Spleen (tissue), 11 donors: Measurements from ENCODE around the gene ERICH6B. TPM values are rescaled to one million over a fixed set of nuclear protein-coding genes. Genes with fewer than 3 reads are reported as not detected.
"Not testable (repeated sequence)": the region's sequence is repeated elsewhere in the genome, so short reads cannot be mapped to it uniquely, and the experiment has no call there.

Source experiments
- DNase-seq: peaks from one replicate; pipeline ENCODE4 v3.0.0-alpha.2; 2020
- H3K27ac ChIP-seq, 8 donors: fragments of 200-600 bp; sonication (generic) in 7 of 8; 1 replicate in 4 of 8; 2 replicates in 4 of 8; pipeline versions ENCODE4 v1.5.0 to v1.8.0; 2016 to 2021; ENCODE audit warnings: inconsistent platforms in 4 of 8, mild to moderate bottlenecking in 4 of 8, moderate library complexity in 1 of 8
- H3K27me3 ChIP-seq, 7 donors: fragments of 200-600 bp; sonication (generic) in 6 of 7; replicated peaks in 1 of 7; 1 replicate in 4 of 7; 2 replicates in 3 of 7; pipeline versions ENCODE4 v1.5.0 to v1.8.0; 2016 to 2021; ENCODE audit warnings: inconsistent platforms in 3 of 7, mild to moderate bottlenecking in 1 of 7
- H3K36me3 ChIP-seq, 6 donors: fragments of 200-600 bp; sonication (generic) in 5 of 6; 1 replicate in 4 of 6; 2 replicates in 2 of 6; pipeline versions ENCODE4 v1.5.0 to v1.8.0; 2016 to 2021; ENCODE audit warnings: inconsistent platforms in 2 of 6
- H3K4me1 ChIP-seq, 6 donors: fragments of 200-600 bp; sonication (generic) in 5 of 6; 1 replicate in 3 of 6; 2 replicates in 3 of 6; pipeline versions ENCODE4 v1.5.0 to v1.8.0; 2016 to 2021; ENCODE audit warnings: inconsistent platforms in 3 of 6
- H3K4me3 ChIP-seq, 8 donors: fragments of 200-600 bp; sonication (generic) in 7 of 8; 1 replicate in 4 of 8; 2 replicates in 4 of 8; pipeline versions ENCODE4 v1.5.0 to v1.8.0; 2016 to 2021; ENCODE audit warnings: inconsistent platforms in 4 of 8, mild to moderate bottlenecking in 4 of 8, moderate library complexity in 2 of 8
- H3K9me3 ChIP-seq, 8 donors: fragments of 200-600 bp; sonication (generic) in 7 of 8; 1 replicate in 4 of 8; 2 replicates in 4 of 8; pipeline versions ENCODE4 v1.5.0 to v1.8.0; 2016 to 2021; ENCODE audit warnings: inconsistent platforms in 4 of 8
- CTCF ChIP-seq, 11 experiments: fragments of 200-600 bp in 7 of 11; fragments of 450-650 bp in 4 of 11; sonication (generic) in 4 of 11; IDR thresholded peaks in 8 of 11; conservative IDR thresholded peaks in 3 of 11; 1 replicate in 7 of 11; 2 replicates in 4 of 11; pipeline versions ENCODE4 v1.4.0 to v1.8.0; 2016 to 2021; ENCODE audit warnings: antibody characterized with exemption in 11 of 11, inconsistent platforms in 4 of 11, mild to moderate bottlenecking in 1 of 11
- POLR2A ChIP-seq, 3 donors: fragments of 450-650 bp; IDR thresholded peaks; one replicate each; pipeline ENCODE4 v1.5.1; 2017; ENCODE audit warnings: antibody characterized with exemption in 3 of 3, mild to moderate bottlenecking in 1 of 3
- POLR2AphosphoS5 ChIP-seq, 3 donors: sonication (generic); formaldehyde crosslinking; IDR thresholded peaks; one replicate each; pipeline ENCODE4 v1.5.1; 2017; ENCODE audit warnings: antibody characterized with exemption in 3 of 3
- WGBS, 5 donors: extraction: QIAGEN DNeasy Blood & Tissue Kit in 3 of 5; methylation state at CpG; one replicate each; pipeline versions ENCODE4 v1.1.5 to v1.1.7; 2013 to 2018; 5-methylcytosine and 5-hydroxymethylcytosine counted together
- intact Hi-C: fragments of 100-400 bp; cut with DNase I; formaldehyde crosslinking; loops from one replicate; pipeline ENCODE4 v1.15.0; 2023; ENCODE audit warnings: low total_unique reads
- polyA plus RNA-seq, 3 donors: library from polyadenylated mRNA; stranded (reverse); fragments of 200-250 nt; gene quantifications; one replicate each; pipeline ENCODE4 v1.2.1, GENCODE V29; 2013
- total RNA-seq, 7 donors: library from RNA; depleted of rRNA in 3 of 7; stranded (reverse); fragments of >200 nt in 3 of 7; fragmentation: NEBNext Ultra II Directional in 4 of 7; extraction: Animal tissue kit (Norgen Biotek cat#: 25700) in 4 of 7; gene quantifications; one replicate each; pipeline versions ENCODE4 v1.1.0 to v1.2.1, GENCODE V29; 2016 to 2021
- donor health status: healthy with polysubstance abuse.
- donor health status: DM: no; HTN: no; CAD: no; lungs with moderate emphysema.
- donor health status: DM: no; HTN: no; CAD: no.
- donor health status: Bipolar disorder and iron deficiency.
- donor health status: healthy.
- donor health status: DM: no; HTN: no; CAD: no.
- donor health status: DM: yes; HTN: yes; CAD: no.

The ERICH6B gene
- total and polyA plus RNA-seq, 10 donors, result not detected

GRCh38 chr13:45658586-45659235 lies 43.2 kb upstream of the ERICH6B start:
- 80 to 88% (median 84%) methylated on average over 5 of the region's 5 CpGs for WGBS, 5 donors
- TF ChIP-seq POLR2AphosphoS5 (IDR thresholded peaks at IDR 0.05) (no peak), CTCF (IDR thresholded peaks at IDR 0.05 in 8 of 11, conservative IDR thresholded peaks at IDR 0.05 in 3 of 11) (no peak), POLR2A (IDR thresholded peaks at IDR 0.05) (no peak)

GRCh38 chr13:45654633-45655349 lies 39.3 kb upstream of the ERICH6B start:
- no peak overlapping the region for H3K27ac ChIP-seq
- DNase-seq, result no peak
- H3K36me3 ChIP-seq, result no peaks in the 10 kb centered on the region
- H3K9me3 ChIP-seq, result peaks cover 0 to 9% (median 0%) of the 10 kb centered on the region in 8 donors
- intact Hi-C loops, result no loop called here
- WGBS, 5 donors, result 67 to 85% (median 80%) methylated on average over 2 to 5 of the region's 5 CpGs
- H3K4me1 ChIP-seq, result no peaks in the 10 kb centered on the region
- TF ChIP-seq CTCF (IDR thresholded peaks at IDR 0.05 in 8 of 11, conservative IDR thresholded peaks at IDR 0.05 in 3 of 11), result no peak
- TF ChIP-seq POLR2AphosphoS5 (IDR thresholded peaks at IDR 0.05), result no peak
- TF ChIP-seq POLR2A (IDR thresholded peaks at IDR 0.05), result no peak
- no peak overlapping the region for H3K4me3 ChIP-seq
- H3K27me3 ChIP-seq, result no peaks in the 10 kb centered on the region

More at GRCh38 chr13:45658586-45659235, 43.2 kb upstream of the ERICH6B start:
- Histone ChIP-seq H3K4me1 (no peaks in the 10 kb centered on the region), H3K9me3 (peaks cover 0 to 8% (median 0%) of the 10 kb centered on the region in 8 donors), H3K4me3 (no peak overlapping the region), H3K27me3 (no peaks in the 10 kb centered on the region), H3K36me3 (no peaks in the 10 kb centered on the region), H3K27ac (no peak overlapping the region)
- intact Hi-C loops, result no loop called here
- DNase-seq, result no peak

- WGBS, 5 donors, result 82 to 89% (median 86%) methylated on average over 10 to 15 of the region's 17 CpGs
- DNase-seq, result not testable (repeated sequence)
- H3K27me3 ChIP-seq, result peaks cover 0 to 25% (median 0%) of the 10 kb centered on the region in 7 donors
Observed at GRCh38 chr13:45645263-45645662, 29.7 kb upstream of the ERICH6B start.

GRCh38 chr13:45642159-45642558 lies 26.6 kb upstream of the ERICH6B start:
- H3K27ac ChIP-seq, DNase-seq, H3K36me3 ChIP-seq, H3K4me3 ChIP-seq, intact Hi-C loops, H3K4me1 ChIP-seq: not testable (repeated sequence)
- H3K27me3 ChIP-seq, result peaks cover 0 to 29% (median 0%) of the 10 kb centered on the region in 7 donors
- WGBS, 5 donors, result 88 to 100% (median 91%) methylated on average over 1 of the region's 1 CpG
- peaks cover 0 to 32% (median 24%) of the 10 kb centered on the region in 8 donors for H3K9me3 ChIP-seq

More at GRCh38 chr13:45645263-45645662, 29.7 kb upstream of the ERICH6B start:
- H3K27ac ChIP-seq, H3K4me1 ChIP-seq, H3K36me3 ChIP-seq, H3K4me3 ChIP-seq, intact Hi-C loops: not testable (repeated sequence)
- peaks cover 0 to 32% (median 24%) of the 10 kb centered on the region in 8 donors for H3K9me3 ChIP-seq

- H3K4me1 ChIP-seq, H3K27ac ChIP-seq, H3K36me3 ChIP-seq, H3K9me3 ChIP-seq, intact Hi-C loops, H3K4me3 ChIP-seq, DNase-seq, H3K27me3 ChIP-seq: not testable (repeated sequence)
- WGBS, 5 donors, result 91 to 97% (median 94%) methylated on average over 1 of the region's 1 CpG
Observed at GRCh38 chr13:45635291-45635690, 19.8 kb upstream of the ERICH6B start.
